CD4-positive, alpha-beta T cell (primary cell): ENCODE measurements around the gene MAPK8IP1. TPM values are rescaled to one million over a fixed set of nuclear protein-coding genes. Genes with fewer than 3 reads are reported as not detected.

Experiments
- ATAC-seq: fragments of 200-7000 bp; cut with Tn5 transposase; one replicate; pipeline ENCODE4 v1.10.0; 2022; ENCODE audit warnings: mild to moderate bottlenecking; ENCODE audit not compliant: poor library complexity
- CTCF ChIA-PET: fragments of 350-600 bp; sonication (Branson Sonifier 250); formaldehyde crosslinking; loops from one replicate; lab custom pipeline; 2021; ENCODE audit warnings: antibody characterized with exemption, inconsistent platforms; lab: Charles Lee
- POLR2A ChIA-PET: fragments of 350-600 bp; sonication (Branson Sonifier 250); formaldehyde crosslinking; loops from one replicate; lab custom pipeline; 2021; ENCODE audit warnings: antibody characterized with exemption, inconsistent platforms; lab: Charles Lee
- DNase-seq, 14 experiments: peaks; one replicate each; pipeline ENCODE4 v3.0.0-alpha.2; 2013 to 2020; ENCODE audit warnings: mixed read lengths in 2 of 14
- H3K27ac ChIP-seq, 2 donors: one replicate each; pipeline versions ENCODE4 v1.5.1 to v1.7.0; 2013; ENCODE audit warnings: low read length in 2 of 2, low read depth in 1 of 2, mild to moderate bottlenecking in 1 of 2
- H3K27me3 ChIP-seq, 2 experiments: 1 replicate in 1 of 2; 2 replicates in 1 of 2; pipeline versions ENCODE4 v1.6.1 to v1.7.0; 2013; ENCODE audit warnings: low read length in 2 of 2, control low read depth in 1 of 2, mild to moderate bottlenecking in 1 of 2, moderate library complexity in 1 of 2; ENCODE audit not compliant: insufficient read depth in 2 of 2, control insufficient read depth in 1 of 2
- H3K36me3 ChIP-seq: one replicate; pipeline ENCODE4 v1.6.1; 2013; ENCODE audit warnings: low read length, control low read depth; ENCODE audit not compliant: insufficient read depth
- H3K4me1 ChIP-seq: one replicate; pipeline ENCODE4 v1.6.1; 2013; ENCODE audit warnings: low read length, control low read depth; ENCODE audit not compliant: insufficient read depth
- H3K4me3 ChIP-seq: one replicate; pipeline ENCODE4 v1.5.1; 2013; ENCODE audit warnings: mild to moderate bottlenecking, low read length, moderate library complexity
- H3K9me3 ChIP-seq, 2 experiments: 1 replicate in 1 of 2; 2 replicates in 1 of 2; pipeline versions ENCODE4 v1.6.1 to v1.7.0; 2013; ENCODE audit warnings: low read length in 2 of 2, mild to moderate bottlenecking in 2 of 2, control low read depth in 1 of 2, moderate library complexity in 1 of 2; ENCODE audit not compliant: control insufficient read depth in 1 of 2, insufficient read depth in 1 of 2
- H3K27ac Mint-ChIP-seq: one replicate; pipeline ENCODE4 v1.8.0; 2020; ENCODE audit warnings: mixed read lengths
- H3K27me3 Mint-ChIP-seq: one replicate; pipeline ENCODE4 v1.8.0; 2021; ENCODE audit warnings: mixed read lengths
- H3K36me3 Mint-ChIP-seq: one replicate; pipeline ENCODE4 v1.8.0; 2021; ENCODE audit warnings: low read depth, mixed read lengths
- H3K4me1 Mint-ChIP-seq: one replicate; pipeline ENCODE4 v1.8.0; 2021; ENCODE audit warnings: low read depth, mixed read lengths
- H3K4me3 Mint-ChIP-seq: one replicate; pipeline ENCODE4 v1.8.0; 2020; ENCODE audit warnings: mild to moderate bottlenecking, mixed read lengths
- H3K9me3 Mint-ChIP-seq: one replicate; pipeline ENCODE4 v1.8.0; 2020; ENCODE audit warnings: mixed read lengths
- CTCF ChIP-seq: fragments of 200-600 bp; IDR thresholded peaks from one replicate; pipeline ENCODE4 v1.8.0; 2022; ENCODE audit warnings: antibody characterized with exemption, mild to moderate bottlenecking
- intact Hi-C, 2 experiments: fragments of 100-400 bp; cut with DNase I in 1 of 2; cut with micrococcal nuclease in 1 of 2; formaldehyde crosslinking; loops; one replicate each; pipeline versions ENCODE4 v1.15.1 to v1.9.0; 2023 to 2025; cut with DNase I, micrococcal nuclease
- total RNA-seq, 174 experiments: library from RNA in 2 of 174; stranded (reverse) in 2 of 174; gene quantifications; one replicate each; pipeline ENCODE4 v1.2.3 and lab custom pipeline; 2021 to 2026

Gene MAPK8IP1
- total RNA-seq, 2 experiments from 2014 or later = 2.3 to 2.4 TPM

- no peak overlapping the region for H3K4me3 Mint-ChIP-seq
- intact Hi-C loops = no loop called here
- H3K27ac Mint-ChIP-seq = no peak overlapping the region
- ChIA-PET CTCF (no interaction called here), POLR2A (no interaction called here)
- H3K4me1 Mint-ChIP-seq = no peaks in the 10 kb centered on the region
- no peaks in the 10 kb centered on the region for H3K27me3 Mint-ChIP-seq
- no peak for DNase-seq
- no peak for ATAC-seq
- no peak for TF ChIP-seq CTCF
- Histone ChIP-seq H3K36me3 (peaks cover 55% of the 10 kb centered on the region), H3K9me3 (no peaks in the 10 kb centered on the region), H3K27me3 (no peaks in the 10 kb centered on the region), H3K27ac (no peak overlapping the region), H3K4me1 (no peaks in the 10 kb centered on the region), H3K4me3 (no peak overlapping the region)
- H3K9me3 Mint-ChIP-seq = no peaks in the 10 kb centered on the region
- peaks cover 76% of the 10 kb centered on the region for H3K36me3 Mint-ChIP-seq
These were observed 55.8 kb downstream of the MAPK8IP1 start for GRCh38 chr11:45941285-45941684.

GRCh38 chr11:45942381-45942780, 56.9 kb downstream of the MAPK8IP1 start:
- no peaks in the 10 kb centered on the region for H3K9me3 ChIP-seq
- intact Hi-C loops = no loop called here
- no peak for TF ChIP-seq CTCF
- no peak overlapping the region for H3K27ac ChIP-seq
- POLR2A ChIA-PET = interaction anchor here (0.5 kb wide), 1 partner anchor 263 kb away, joined by 3 read pairs; no protein-coding TSS in a partner anchor
- Mint-ChIP-seq H3K4me1 (no peaks in the 10 kb centered on the region), H3K36me3 (peaks cover 76% of the 10 kb centered on the region), H3K9me3 (no peaks in the 10 kb centered on the region), H3K27ac (no peak overlapping the region), H3K4me3 (no peak overlapping the region), H3K27me3 (no peaks in the 10 kb centered on the region)
- no peak overlapping the region for H3K4me3 ChIP-seq
- peaks cover 51% of the 10 kb centered on the region for H3K36me3 ChIP-seq
- CTCF ChIA-PET = interaction anchor here (1.3 kb wide), 1 partner anchor 23 kb away, joined by 3 read pairs; no protein-coding TSS in a partner anchor
- DNase-seq (no peak), ATAC-seq (no peak)
- H3K27me3 ChIP-seq = no peaks in the 10 kb centered on the region
- no peaks in the 10 kb centered on the region for H3K4me1 ChIP-seq

GRCh38 chr11:45945397-45945999, 60.0 kb downstream of the MAPK8IP1 start:
- no peaks in the 10 kb centered on the region for H3K4me1 ChIP-seq
- Mint-ChIP-seq H3K4me1 (no peaks in the 10 kb centered on the region), H3K9me3 (no peaks in the 10 kb centered on the region), H3K27me3 (no peaks in the 10 kb centered on the region), H3K27ac (no peak overlapping the region), H3K36me3 (peaks cover 93% of the 10 kb centered on the region), H3K4me3 (no peak overlapping the region)
- no peak for TF ChIP-seq CTCF
- DNase-seq (no peak), ATAC-seq (no peak)
- intact Hi-C loops = no loop called here
- ChIA-PET CTCF (no interaction called here), POLR2A (no interaction called here)
- no peak overlapping the region for H3K4me3 ChIP-seq
- no peaks in the 10 kb centered on the region for H3K27me3 ChIP-seq
- H3K36me3 ChIP-seq = peaks cover 70% of the 10 kb centered on the region
- H3K27ac ChIP-seq = no peak overlapping the region
- no peaks in the 10 kb centered on the region for H3K9me3 ChIP-seq
